Lower leg skin (tissue), 3 donors: ENCODE data around the gene ZNF558.

Experiments used
- CTCF ChIP-seq, 3 donors: fragments of 450-650 bp; IDR thresholded peaks; one replicate each; pipeline ENCODE4 v1.5.1; 2016; ENCODE audit warnings: antibody characterized with exemption in 3 of 3, mild to moderate bottlenecking in 3 of 3, moderate library complexity in 2 of 3
- POLR2A ChIP-seq, 2 donors: fragments of 450-650 bp; IDR thresholded peaks; one replicate each; pipeline ENCODE4 v1.6.1; 2016 to 2017; ENCODE audit warnings: antibody characterized with exemption in 2 of 2, mild to moderate bottlenecking in 1 of 2, moderate library complexity in 1 of 2

GRCh38 chr19:8881512-8881911, 49.4 kb upstream of the ZNF558 start:
- TF ChIP-seq POLR2A (IDR thresholded peaks at IDR 0.05): no peak
- no peak for TF ChIP-seq CTCF (IDR thresholded peaks at IDR 0.05)
